Hair follicle dermal papilla cell (primary cell): Measurements from ENCODE around the gene LIPJ. TPM values are rescaled to one million over a fixed set of nuclear protein-coding genes. Genes with fewer than 3 reads are reported as not detected.

Experiments used
- small RNA-seq: library from RNA; depleted of rRNA; stranded (forward); fragments of <200 nt; gene quantifications from one replicate; pipeline ENCODE3, GENCODE V24; 2012
- total RNA-seq: library from RNA; depleted of rRNA; stranded (reverse); fragments of >200 nt; gene quantifications from 2 replicates; pipeline ENCODE4 v1.2.3, GENCODE V29; 2012

LIPJ gene
- total RNA-seq, result under 0.01 TPM in 1 of 2 replicates, not detected in the other

GRCh38 chr10:88586462-88586861 lies at the start of gene LIPJ:
Gene LIPJ, plus strand, starts transcription at chr10:88586762. Its CDS starts 3,926 bp downstream, at chr10:88590688.

GRCh38 chr10:88582806-88583583 lies 3.6 kb upstream of the LIPJ start, which contains the start of gene RNLS:
Gene RNLS, minus strand, starts transcription at chr10:88583318.

Small RNA genes within 50 kb of the gene (small RNA-seq; reads per million reads assigned to genes)
- not detected for gene RF00019

Other genes starting within 250 kb of the LIPJ start
- 19.6 and 20.8 TPM in 2 replicates for gene RNLS, start 3.4 kb upstream of the LIPJ start, total RNA-seq
- gene LIPF, start 77.7 kb downstream of the LIPJ start, total RNA-seq, result not detected in 2 replicates
- not detected in 2 replicates for gene LIPK, start 119.5 kb downstream of the LIPJ start, total RNA-seq
- not detected in 2 replicates for gene LIPN, start 173.3 kb downstream of the LIPJ start, total RNA-seq
- gene LIPM, start 216.0 kb downstream of the LIPJ start, total RNA-seq, result not detected in 2 replicates